ENCODE results near the gene LMBR1.

GRCh38 chr7:156655251-156655650 lies 237.7 kb downstream of the LMBR1 start:
- TF ChIP-seq REST (IDR thresholded peaks at IDR 0.05; ENCODE audit: insufficient read depth in 1 of 2, low read depth in 2 of 2, low read length in 2 of 2) (no peak), POLR2AphosphoS5 (IDR thresholded peaks at IDR 0.05; ENCODE audit: low read depth, low read length) (no peak), SIN3A (IDR thresholded peaks at IDR 0.05; ENCODE audit: borderline replicate concordance, insufficient read depth, low read length) (no peak), TAF1 (IDR thresholded peaks at IDR 0.05; ENCODE audit: borderline replicate concordance, insufficient read depth, low read length) (no peak), FOXP2 (optimal IDR thresholded peaks at IDR 0.05; ENCODE audit: borderline replicate concordance, extremely low read depth, extremely low read length, insufficient read depth) (no peak)

Measured in PFSK-1 (cell line).